Osteoblast (primary cell): Measurements from ENCODE around the gene CTBP2. TPM values are rescaled to one million over a fixed set of nuclear protein-coding genes. Genes with fewer than 3 reads are reported as not detected.
"Not testable (repeated sequence)": the region's sequence is repeated elsewhere in the genome, so short reads cannot be mapped to it uniquely, and the experiment has no call there.

Source experiments
- DNase-seq: peaks from one replicate; pipeline ENCODE4 v3.0.0; 2011; ENCODE audit warnings: low spot score, mixed read lengths; ENCODE audit not compliant: insufficient read length; ENCODE audit errors: missing footprints
- H2AFZ ChIP-seq: 2 replicates; pipeline ENCODE4 v1.6.0; 2011; ENCODE audit warnings: mild to moderate bottlenecking, low read length
- H3K27ac ChIP-seq: 2 replicates; pipeline ENCODE4 v1.5.1; 2011; ENCODE audit warnings: mild to moderate bottlenecking, low read depth, low read length, moderate library complexity
- H3K27me3 ChIP-seq: 2 replicates; pipeline ENCODE4 v1.6.0; 2012; ENCODE audit warnings: mild to moderate bottlenecking, control low read depth, inconsistent platforms, low read length, moderate library complexity; ENCODE audit not compliant: insufficient read depth
- H3K36me3 ChIP-seq: 2 replicates; pipeline ENCODE4 v1.5.1; 2011; ENCODE audit warnings: mild to moderate bottlenecking, low read length, control low read depth, moderate library complexity; ENCODE audit not compliant: insufficient read depth
- H3K4me1 ChIP-seq: 2 replicates; pipeline ENCODE4 v1.5.1; 2011; ENCODE audit warnings: mild to moderate bottlenecking, low read length, control low read depth, moderate library complexity; ENCODE audit not compliant: insufficient read depth
- H3K4me2 ChIP-seq: 2 replicates; pipeline ENCODE4 v1.6.0; 2011; ENCODE audit warnings: mild to moderate bottlenecking, low read length; ENCODE audit not compliant: insufficient read depth
- H3K4me3 ChIP-seq: fragments of 200-600 bp; sonication (generic); 3 replicates; pipeline ENCODE4 v1.5.1; 2012; ENCODE audit warnings: mild to moderate bottlenecking, low read length, inconsistent platforms; ENCODE audit not compliant: insufficient read depth
- H3K79me2 ChIP-seq: 2 replicates; pipeline ENCODE4 v1.6.0; 2012; ENCODE audit warnings: mild to moderate bottlenecking, low read length, control low read depth, inconsistent platforms; ENCODE audit not compliant: insufficient read depth
- H3K9me3 ChIP-seq: 2 replicates; pipeline ENCODE4 v1.5.1; 2011; ENCODE audit warnings: low read depth, low read length, control low read depth
- H4K20me1 ChIP-seq: 2 replicates; pipeline ENCODE4 v1.6.0; 2012; ENCODE audit warnings: mild to moderate bottlenecking, low read length, control low read depth; ENCODE audit not compliant: insufficient read depth
- CTCF ChIP-seq: IDR thresholded peaks from 2 replicates; pipeline ENCODE4 v1.5.1; 2011; ENCODE audit warnings: mild to moderate bottlenecking, low read depth, low read length, moderate library complexity; ENCODE audit errors: extremely low read depth
- total RNA-seq: library from RNA; depleted of rRNA; stranded (reverse); fragments of >200 nt; gene quantifications from 2 replicates; pipeline ENCODE4 v1.2.3, GENCODE V29; 2012

The CTBP2 gene
- total RNA-seq, 1 donor: 65.9 TPM

- Histone ChIP-seq H2AFZ (no peak overlapping the region), H3K27ac (no peak overlapping the region), H3K4me1 (peaks cover 5% of the 10 kb centered on the region), H3K36me3 (peaks cover 64% of the 10 kb centered on the region), H3K9me3 (no peaks in the 10 kb centered on the region), H3K79me2 (no peaks in the 10 kb centered on the region), H3K27me3 (no peaks in the 10 kb centered on the region), H4K20me1 (peaks cover 17% of the 10 kb centered on the region), H3K4me3 (no peak overlapping the region), H3K4me2 (no peak overlapping the region)
- no peak for TF ChIP-seq CTCF
- DNase-seq: no peak
These were observed 168.5 kb downstream of the CTBP2 start for GRCh38 chr10:124991835-124992234.

DNA sequence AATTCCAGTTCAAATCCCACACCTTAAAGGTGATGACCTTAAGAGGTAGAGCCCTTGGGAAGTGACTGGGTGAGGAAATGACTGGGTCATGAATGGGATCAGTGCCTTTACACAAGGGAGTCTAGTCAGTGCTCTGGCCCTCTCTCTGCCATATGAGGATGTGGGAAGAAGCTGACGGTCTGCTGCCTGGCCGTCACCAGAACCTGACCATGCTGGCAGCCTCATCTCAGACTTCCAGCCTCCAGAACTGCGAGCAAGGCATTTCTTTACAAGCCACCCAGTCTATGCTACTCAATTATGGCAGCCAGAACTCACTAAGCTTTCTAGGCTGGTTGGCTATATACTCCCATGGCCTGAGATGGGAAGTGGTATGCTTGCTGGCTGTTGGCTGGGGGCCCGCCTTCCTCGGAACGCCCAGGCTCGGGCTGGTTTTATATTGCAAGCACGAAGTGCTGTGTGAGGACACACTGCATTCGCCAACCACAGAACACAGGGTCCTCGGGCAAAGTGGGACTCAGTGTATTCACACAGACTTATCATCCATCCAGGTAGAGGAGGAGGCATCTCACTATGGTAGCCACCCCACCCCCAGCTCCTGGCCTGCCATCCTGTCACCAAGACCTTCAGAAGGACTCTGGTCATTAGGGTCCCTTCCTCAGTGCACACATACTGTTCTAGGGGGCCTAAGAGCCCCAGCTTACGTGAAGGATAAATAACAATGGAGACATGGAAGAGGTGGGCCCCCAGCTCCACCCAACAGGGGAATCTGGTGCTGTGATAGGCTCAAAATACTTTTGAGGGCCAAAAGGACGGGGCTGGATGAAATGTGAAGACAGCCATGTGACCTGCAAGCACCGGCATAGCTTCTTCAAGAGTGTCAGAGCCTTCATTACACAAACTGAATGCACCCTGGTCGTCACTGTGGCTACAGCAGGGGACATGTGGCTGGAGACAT lies 169.4 kb downstream of the CTBP2 start:
- Histone ChIP-seq H3K36me3 (peaks cover 66% of the 10 kb centered on the region), H2AFZ (no peak overlapping the region), H3K4me3 (no peak overlapping the region), H4K20me1 (peaks cover 19% of the 10 kb centered on the region), H3K27ac (no peak overlapping the region), H3K4me2 (no peak overlapping the region), H3K9me3 (no peaks in the 10 kb centered on the region), H3K27me3 (no peaks in the 10 kb centered on the region), H3K4me1 (peaks cover 5% of the 10 kb centered on the region), H3K79me2 (peaks cover 3% of the 10 kb centered on the region)
- no peak for TF ChIP-seq CTCF
- DNase-seq: no peak

- H3K79me2 ChIP-seq: peaks cover 5% of the 10 kb centered on the region
- no peak overlapping the region for H3K4me2 ChIP-seq
- H4K20me1 ChIP-seq: peaks cover 17% of the 10 kb centered on the region
- H3K27me3 ChIP-seq: no peaks in the 10 kb centered on the region
- H3K4me1 ChIP-seq: peaks cover 5% of the 10 kb centered on the region
- H2AFZ ChIP-seq: no peak overlapping the region
- H3K4me3 ChIP-seq: no peak overlapping the region
- TF ChIP-seq CTCF: no peak
- no peaks in the 10 kb centered on the region for H3K9me3 ChIP-seq
- peaks cover 68% of the 10 kb centered on the region for H3K36me3 ChIP-seq
- no peak overlapping the region for H3K27ac ChIP-seq
- no peak for DNase-seq
These were observed 170.8 kb downstream of the CTBP2 start for GRCh38 chr10:124989526-124989925.

GRCh38 chr10:124988753-124989152 lies 171.6 kb downstream of the CTBP2 start:
- H4K20me1 ChIP-seq: peaks cover 17% of the 10 kb centered on the region
- H3K27me3 ChIP-seq, H3K9me3 ChIP-seq, H2AFZ ChIP-seq, DNase-seq, H3K4me3 ChIP-seq, H3K27ac ChIP-seq, H3K79me2 ChIP-seq, H3K4me2 ChIP-seq, H3K4me1 ChIP-seq: not testable (repeated sequence)
- peaks cover 68% of the 10 kb centered on the region for H3K36me3 ChIP-seq
